ENCODE data around the gene ARPC4.
A peak's percentile ranks its signal among the peaks of the same experiment; 100 is the strongest.

Gene ARPC4

DNA sequence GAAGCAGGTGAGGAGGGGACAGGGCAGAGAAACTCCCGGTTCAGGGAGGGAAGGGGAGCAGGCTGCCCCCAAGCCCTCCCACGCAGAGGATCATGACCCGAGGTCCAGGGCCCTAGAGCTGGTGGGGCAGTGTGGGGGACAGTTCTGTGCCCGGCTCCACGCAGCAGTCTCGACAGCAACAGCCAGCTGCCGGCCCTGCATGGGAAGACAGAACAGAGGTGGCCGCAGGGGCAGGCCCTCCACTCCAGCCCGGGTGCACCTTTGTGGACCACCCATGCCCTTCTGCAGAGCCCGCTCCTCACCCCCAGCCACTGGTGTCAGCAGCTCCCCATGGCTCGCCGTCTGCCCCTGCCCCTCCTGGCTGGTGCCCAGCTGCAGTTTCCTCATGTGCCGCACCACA, 35.5 kb upstream of the ARPC4 start:
- Mint-ChIP-seq H3K4me1 (no peaks in the 10 kb centered on the region), H3K4me3 (no peak overlapping the region), H3K9me3 (no peaks in the 10 kb centered on the region), H3K27me3 (ENCODE audit: low read depth, poor library complexity) (no peaks in the 10 kb centered on the region), H3K36me3 (ENCODE audit: low read depth) (peaks cover 51% of the 10 kb centered on the region), H3K27ac (no peak overlapping the region)
- DNase-seq, result no peak
- TF ChIP-seq, protein P1, sequence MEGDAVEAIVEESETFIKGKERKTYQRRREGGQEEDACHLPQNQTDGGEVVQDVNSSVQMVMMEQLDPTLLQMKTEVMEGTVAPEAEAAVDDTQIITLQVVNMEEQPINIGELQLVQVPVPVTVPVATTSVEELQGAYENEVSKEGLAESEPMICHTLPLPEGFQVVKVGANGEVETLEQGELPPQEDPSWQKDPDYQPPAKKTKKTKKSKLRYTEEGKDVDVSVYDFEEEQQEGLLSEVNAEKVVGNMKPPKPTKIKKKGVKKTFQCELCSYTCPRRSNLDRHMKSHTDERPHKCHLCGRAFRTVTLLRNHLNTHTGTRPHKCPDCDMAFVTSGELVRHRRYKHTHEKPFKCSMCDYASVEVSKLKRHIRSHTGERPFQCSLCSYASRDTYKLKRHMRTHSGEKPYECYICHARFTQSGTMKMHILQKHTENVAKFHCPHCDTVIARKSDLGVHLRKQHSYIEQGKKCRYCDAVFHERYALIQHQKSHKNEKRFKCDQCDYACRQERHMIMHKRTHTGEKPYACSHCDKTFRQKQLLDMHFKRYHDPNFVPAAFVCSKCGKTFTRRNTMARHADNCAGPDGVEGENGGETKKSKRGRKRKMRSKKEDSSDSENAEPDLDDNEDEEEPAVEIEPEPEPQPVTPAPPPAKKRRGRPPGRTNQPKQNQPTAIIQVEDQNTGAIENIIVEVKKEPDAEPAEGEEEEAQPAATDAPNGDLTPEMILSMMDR (IDR thresholded peaks at IDR 0.05), result no peak

DNA sequence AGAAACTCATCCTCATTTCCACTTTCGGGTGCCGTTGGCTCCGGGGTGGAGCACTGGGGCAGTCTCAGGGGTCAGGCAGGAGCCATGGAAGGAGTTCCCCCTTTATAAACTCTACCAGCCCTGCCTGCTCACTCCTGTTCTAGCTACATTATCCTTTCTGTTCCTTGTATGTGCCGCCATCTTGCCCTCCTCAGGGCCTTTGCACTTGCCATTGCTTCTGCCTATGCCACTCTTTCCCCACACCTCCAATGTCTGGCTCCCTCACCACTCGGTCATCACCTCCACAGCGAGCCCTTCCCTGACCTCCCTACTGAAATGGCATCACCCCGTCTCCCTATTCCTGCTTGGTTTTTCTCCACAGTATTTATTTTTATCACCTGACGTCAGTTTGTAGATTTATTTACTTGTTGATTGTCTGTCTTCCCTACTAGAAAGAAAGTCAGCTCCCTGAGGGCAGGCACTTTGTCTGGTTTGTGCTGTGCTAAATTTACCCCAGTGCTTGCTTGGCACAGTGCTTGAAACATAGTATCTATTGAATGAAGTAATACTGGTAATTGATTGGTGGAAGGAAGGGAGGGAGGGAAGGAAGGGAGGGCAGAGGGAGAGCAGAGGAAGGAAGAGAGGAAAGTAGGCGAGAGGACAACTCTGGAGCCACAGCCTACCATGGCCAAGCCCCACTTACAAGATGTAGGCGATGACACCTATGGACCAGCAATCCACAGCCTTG, 31.9 kb upstream of the ARPC4 start:
- Mint-ChIP-seq H3K4me3 (no peak overlapping the region), H3K27me3 (ENCODE audit: low read depth, poor library complexity) (no peaks in the 10 kb centered on the region), H3K36me3 (ENCODE audit: low read depth) (peaks cover 44% of the 10 kb centered on the region), H3K27ac (peak overlapping the region; percentile 41), H3K4me1 (peaks cover 3% of the 10 kb centered on the region), H3K9me3 (no peaks in the 10 kb centered on the region)
- DNase-seq, result no peak
- TF ChIP-seq, protein P1 (IDR thresholded peaks at IDR 0.05), result no peak

DNA sequence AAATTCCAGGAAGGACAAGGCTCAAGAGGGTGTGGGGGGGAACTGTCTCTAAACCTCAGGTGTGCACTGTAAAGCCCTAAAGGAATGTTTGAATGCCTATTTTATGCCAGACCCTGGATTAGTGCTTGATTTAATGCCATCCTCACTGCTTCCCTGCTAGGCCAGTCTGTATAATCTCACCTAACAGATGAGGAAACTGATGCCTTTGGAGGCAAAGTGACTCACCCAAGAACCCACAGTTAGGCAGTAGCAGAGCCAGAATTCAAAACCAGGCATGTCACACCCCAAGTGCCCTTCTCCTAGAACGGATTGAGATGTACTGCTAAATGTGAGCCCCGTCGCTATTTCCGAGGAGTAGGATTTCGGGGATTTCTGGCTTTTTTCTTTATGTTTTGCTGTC, 31.0 kb upstream of the ARPC4 start:
- DNase-seq, result no peak
- peaks cover 6% of the 10 kb centered on the region for H3K4me1 Mint-ChIP-seq
- no peak overlapping the region for H3K4me3 Mint-ChIP-seq
- H3K27me3 Mint-ChIP-seq (ENCODE audit: low read depth, poor library complexity), result no peaks in the 10 kb centered on the region
- TF ChIP-seq, protein P1 (IDR thresholded peaks at IDR 0.05), result no peak
- no peaks in the 10 kb centered on the region for H3K9me3 Mint-ChIP-seq
- peaks cover 36% of the 10 kb centered on the region for H3K36me3 Mint-ChIP-seq (ENCODE audit: low read depth)
- H3K27ac Mint-ChIP-seq, result no peak overlapping the region

DNA sequence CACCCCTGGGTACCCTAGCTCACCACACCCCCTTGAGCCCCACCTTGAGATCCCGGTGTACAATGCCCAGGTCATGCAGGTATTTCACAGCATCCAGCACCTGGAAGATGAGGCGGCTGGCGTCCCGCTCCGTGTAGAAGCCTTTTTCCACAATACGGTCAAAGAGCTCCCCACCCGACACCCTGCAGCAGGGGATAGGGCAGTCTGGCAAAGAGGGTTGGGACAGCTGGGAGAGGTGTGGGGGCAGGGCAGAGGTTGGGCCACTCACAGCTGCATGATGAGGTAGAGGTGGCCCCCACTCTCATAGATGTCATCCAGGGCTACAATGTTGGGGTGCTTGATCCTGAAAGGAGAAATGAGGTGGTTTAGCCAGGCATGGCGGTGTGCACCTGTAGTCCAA, 30.0 kb upstream of the ARPC4 start:
- peak overlapping the region; percentile 25 for H3K27ac Mint-ChIP-seq
- no peak overlapping the region for H3K4me3 Mint-ChIP-seq
- H3K36me3 Mint-ChIP-seq (ENCODE audit: low read depth), result peaks cover 33% of the 10 kb centered on the region
- H3K27me3 Mint-ChIP-seq (ENCODE audit: low read depth, poor library complexity), result no peaks in the 10 kb centered on the region
- TF ChIP-seq, protein P1 (IDR thresholded peaks at IDR 0.05), result no peak
- peaks cover 8% of the 10 kb centered on the region for H3K4me1 Mint-ChIP-seq
- H3K9me3 Mint-ChIP-seq, result no peaks in the 10 kb centered on the region
- no peak for DNase-seq

DNA sequence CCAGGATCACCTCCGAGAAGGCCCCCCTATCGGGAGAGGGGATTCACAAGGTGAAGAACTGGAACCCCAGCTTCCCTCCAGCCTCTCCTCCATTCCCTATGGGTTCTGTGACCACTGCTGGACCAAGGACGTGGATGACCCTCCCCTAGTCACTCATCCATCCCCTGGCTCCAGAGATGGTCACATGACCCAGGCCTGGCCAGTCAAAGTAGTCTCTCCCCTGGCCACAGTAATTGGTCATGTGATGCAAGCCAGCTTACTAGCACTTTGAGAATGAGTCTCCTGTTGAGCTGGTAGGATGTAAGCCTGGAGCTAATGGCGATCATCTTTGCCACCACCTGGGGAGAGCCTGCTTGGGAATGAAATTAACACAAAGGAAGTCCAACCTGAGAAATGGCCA, 27.0 kb upstream of the ARPC4 start:
- H3K9me3 Mint-ChIP-seq, result no peaks in the 10 kb centered on the region
- H3K27me3 Mint-ChIP-seq (ENCODE audit: low read depth, poor library complexity), result peaks cover 15% of the 10 kb centered on the region

More for the DNA sequence above, 27.0 kb upstream of the ARPC4 start:
- DNase-seq, result no peak
- TF ChIP-seq, protein P1 (IDR thresholded peaks at IDR 0.05), result no peak
- H3K36me3 Mint-ChIP-seq (ENCODE audit: low read depth), result peaks cover 9% of the 10 kb centered on the region
- peaks cover 17% of the 10 kb centered on the region for H3K4me1 Mint-ChIP-seq
- H3K4me3 Mint-ChIP-seq, result no peak overlapping the region
- peak overlapping the region; percentile 25 for H3K27ac Mint-ChIP-seq

Data from nephron progenitor cell (in vitro differentiated cells).